KG1 (cell line): ENCODE measurements around the gene IL17RD.
"Not testable (repeated sequence)": the region's sequence is repeated elsewhere in the genome, so short reads cannot be mapped to it uniquely, and the experiment has no call there.

Experiments
- DNase-seq: peaks from one replicate; lab custom pipeline; 2025; lab: John Stamatoyannopoulos, UW

IL17RD gene

GRCh38 chr3:57093489-57093888 lies 71.7 kb downstream of the IL17RD start:
- no peak for DNase-seq

GRCh38 chr3:57091521-57092273 lies 73.5 kb downstream of the IL17RD start:
- no peak for DNase-seq

DNA sequence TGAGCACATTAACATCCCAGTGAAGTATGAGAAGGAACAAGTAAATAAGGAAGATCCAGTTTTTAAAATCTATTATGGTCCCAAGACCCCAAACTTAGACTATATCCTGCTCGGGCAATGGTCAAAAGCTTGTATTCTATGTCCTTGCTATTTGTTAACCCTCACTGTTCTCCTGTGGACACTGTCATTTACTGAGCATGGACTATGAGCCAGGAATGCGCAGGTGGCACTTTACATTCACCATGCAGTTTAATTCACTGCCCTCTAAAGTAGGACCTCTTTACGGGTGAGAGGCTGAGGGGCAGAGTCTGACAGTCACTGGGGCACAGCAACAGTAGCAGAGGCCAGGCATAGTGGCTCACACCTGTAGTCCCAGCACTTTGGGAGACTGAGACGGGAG lies 76.1 kb downstream of the IL17RD start:
- no peak for DNase-seq

- no peak for DNase-seq
Measured at GRCh38 chr3:57088503-57088902, 76.7 kb downstream of the IL17RD start.

DNA sequence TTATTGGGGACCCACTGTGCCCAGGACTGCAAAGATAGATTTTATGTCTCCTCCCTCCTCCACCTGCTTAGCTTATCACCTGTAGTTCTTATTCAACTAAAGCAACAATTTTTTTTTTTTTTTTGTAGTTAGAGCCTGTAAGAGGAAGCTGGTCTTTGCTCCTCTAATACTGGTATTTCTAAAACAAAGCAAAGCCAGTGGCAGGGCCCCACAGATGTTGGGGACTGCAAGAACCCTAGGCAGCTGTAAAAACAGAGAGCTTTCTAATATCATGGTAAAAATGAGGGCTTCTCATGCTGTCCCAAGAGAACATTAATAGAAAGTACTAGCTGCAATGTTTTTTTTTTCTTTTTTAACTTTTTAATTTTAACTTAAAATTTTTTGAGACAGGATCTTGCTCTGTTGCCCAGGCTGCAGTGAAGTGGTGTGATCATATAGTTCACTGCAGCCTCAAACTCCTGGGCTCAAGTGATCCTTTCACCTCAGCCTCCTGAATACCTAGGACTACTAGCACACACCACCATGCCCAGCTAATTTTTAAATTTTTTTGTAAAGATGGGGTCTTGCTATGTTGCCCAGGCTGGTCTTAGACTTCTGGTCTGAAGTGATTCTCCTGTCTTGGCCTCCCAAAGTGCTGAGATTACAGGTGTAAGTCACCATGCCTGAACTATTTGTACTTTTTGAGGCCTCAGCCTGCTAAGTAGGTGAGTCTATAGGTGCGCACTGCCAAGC lies 77.6 kb downstream of the IL17RD start:
- DNase-seq, result no peak

DNA sequence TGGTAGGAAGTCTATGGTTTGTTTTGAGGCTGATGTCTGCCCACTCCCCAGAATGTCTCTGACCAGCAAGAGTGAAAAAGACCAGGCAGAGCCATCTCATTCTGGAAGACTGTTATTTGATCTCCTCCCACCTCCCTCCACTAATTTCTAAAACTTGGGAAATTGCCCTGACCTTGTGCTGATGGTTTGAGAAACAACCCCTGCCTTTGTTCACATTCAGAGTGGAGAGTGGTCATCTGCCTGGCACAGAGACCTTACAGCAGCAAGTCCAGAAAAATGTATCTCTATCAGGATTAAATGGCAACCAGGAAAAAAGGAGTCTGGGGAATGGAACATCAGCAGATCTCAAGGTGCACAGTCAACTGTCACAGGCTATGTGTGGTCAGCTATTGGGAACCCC lies 79.0 kb downstream of the IL17RD start:
- no peak for DNase-seq

DNA sequence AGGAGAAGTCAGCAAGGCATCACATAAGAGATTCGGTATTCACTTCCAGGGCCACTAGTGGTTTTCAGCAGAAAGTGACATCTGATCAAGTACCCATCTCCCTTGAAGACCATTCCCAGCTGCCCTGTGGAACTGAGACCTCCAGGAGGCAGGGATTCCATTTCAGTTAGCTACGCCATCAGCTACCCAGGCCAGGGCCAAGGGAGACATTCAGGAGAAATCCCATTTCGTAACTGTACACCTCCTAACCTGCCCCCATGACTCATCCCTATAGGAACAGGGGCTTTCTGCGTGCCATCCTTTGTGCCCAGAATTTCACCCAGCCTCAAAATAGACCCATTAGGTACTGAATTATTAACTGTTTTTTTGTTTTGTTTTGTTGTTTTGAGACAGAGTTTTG lies 79.9 kb downstream of the IL17RD start:
- no peak for DNase-seq

GRCh38 chr3:57083266-57083995 lies 81.7 kb downstream of the IL17RD start:
- DNase-seq, result not testable (repeated sequence)

DNA sequence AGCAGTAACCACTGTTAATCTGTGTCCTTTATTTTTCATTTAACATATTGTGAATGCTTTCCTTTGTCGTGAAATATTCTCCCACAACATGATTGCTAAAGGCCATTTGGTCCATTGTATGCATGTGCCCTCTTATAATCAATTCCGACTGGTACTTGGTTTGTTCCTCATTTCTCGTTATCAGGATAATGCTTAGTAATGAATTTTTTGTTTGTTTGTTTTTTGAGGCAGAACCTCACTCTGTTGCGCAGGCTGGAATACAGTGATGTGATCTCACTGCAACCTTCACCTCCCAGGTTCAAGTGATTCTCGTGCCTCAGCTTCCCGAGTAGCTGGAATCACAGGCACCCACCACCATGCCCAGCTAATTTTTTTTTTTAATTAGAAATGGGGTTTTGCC lies 82.7 kb downstream of the IL17RD start:
- DNase-seq, result no peak

DNA sequence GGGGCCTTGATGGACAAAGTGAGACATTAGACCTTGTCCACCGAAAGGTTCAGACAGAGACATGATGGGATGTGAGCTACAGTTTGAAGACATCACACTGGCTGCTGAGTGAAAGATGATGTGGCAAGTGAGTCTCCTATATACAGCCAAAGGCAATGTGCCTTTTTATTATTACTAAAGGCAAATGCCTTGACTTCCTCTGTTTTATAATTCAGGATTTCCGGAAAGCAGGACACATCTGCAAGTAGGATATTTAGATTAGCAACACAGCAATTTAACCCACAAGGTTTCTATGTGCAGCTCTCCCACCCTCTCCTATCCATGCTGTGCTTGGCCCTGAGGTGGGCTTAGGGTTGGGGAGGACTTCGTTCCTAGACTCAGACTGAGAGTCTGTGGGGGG lies 84.0 kb downstream of the IL17RD start:
- DNase-seq, result no peak

DNA sequence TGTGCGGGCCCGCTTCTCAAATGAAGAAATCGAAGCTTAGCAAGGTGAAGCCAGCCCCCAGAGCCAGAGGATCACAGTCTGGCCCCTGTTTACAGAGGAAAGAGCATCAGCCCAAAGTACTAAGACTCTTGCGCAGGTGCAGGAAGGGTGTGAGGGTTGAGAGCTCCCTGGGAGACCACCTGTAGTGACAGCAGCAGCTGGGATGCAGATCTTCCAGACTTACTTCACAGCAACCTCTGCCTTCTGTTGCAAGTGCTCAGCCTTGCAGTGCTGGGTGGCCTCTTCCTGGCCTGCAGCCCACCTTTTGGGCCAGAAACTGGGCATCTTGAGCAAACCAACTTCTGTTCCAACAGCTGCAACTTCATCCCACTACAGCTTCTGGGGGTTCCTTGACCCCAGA lies 85.0 kb downstream of the IL17RD start:
- DNase-seq, result no peak

- no peak for DNase-seq
Measured at GRCh38 chr3:57079474-57079831, 85.7 kb downstream of the IL17RD start.

GRCh38 chr3:57078635-57079473 lies 86.3 kb downstream of the IL17RD start:
- no peak for DNase-seq

- DNase-seq, result no peak
Measured at GRCh38 chr3:57078344-57078634, 86.9 kb downstream of the IL17RD start.

- no peak for DNase-seq
Measured at GRCh38 chr3:57077630-57078343, 87.4 kb downstream of the IL17RD start.

- DNase-seq, result no peak
Measured at GRCh38 chr3:57076422-57076951, 88.7 kb downstream of the IL17RD start.

- DNase-seq, result no peak
Measured at GRCh38 chr3:57074135-57074534, 91.0 kb downstream of the IL17RD start.

GRCh38 chr3:57073628-57074027 lies 91.5 kb downstream of the IL17RD start:
- no peak for DNase-seq

DNA sequence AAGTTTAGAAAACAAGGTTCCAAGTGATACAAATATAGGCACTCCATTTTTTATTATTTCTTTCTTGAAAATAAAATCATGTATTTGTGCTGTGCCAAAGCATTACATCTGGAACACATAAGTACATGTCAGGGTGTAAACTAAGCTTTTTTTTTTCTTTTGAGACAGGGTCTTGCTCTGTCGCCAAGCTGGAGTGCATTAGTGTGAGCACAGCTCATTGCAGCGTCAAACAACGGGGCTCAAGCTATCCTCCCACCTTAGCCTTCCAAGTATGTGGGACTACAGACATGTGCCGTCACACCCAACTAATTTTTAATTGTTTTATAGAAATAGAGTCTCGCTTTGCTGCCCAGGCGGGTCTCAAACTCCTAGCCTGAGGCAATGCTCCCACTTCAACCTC lies 95.7 kb downstream of the IL17RD start:
- no peak for DNase-seq

DNA sequence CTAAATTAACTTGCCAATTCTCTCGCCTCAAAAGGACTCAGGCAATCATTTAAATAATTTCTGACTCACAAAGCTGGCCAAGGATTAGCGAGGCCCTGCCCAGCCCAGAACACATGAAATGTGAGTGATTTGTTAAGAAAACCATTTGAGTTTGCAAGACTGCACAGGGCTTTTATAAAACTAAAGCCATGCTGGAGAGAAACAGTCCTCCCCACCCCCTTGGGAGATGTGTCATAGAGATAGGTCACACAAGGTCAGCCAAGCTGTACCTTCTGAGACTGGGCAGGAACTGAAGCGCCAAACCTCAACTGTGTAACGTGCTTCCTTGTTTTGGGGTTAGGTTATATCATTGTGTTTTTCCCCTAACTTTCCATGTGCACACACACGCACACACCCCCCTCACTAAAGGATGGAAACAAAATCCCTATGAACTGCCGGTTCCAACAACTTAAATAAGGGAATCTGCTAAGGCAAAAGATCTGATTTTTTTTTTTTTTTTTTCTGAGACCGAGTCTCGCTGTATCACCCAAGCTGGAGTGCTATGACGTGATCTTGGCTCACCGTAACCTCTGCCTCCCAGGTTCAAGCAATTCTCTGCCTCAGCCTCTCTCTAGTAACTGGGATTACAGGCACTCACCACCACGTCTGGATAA lies 96.6 kb downstream of the IL17RD start:
- DNase-seq, result no peak

GRCh38 chr3:57066471-57066870 lies 98.7 kb downstream of the IL17RD start:
- no peak for DNase-seq
